ENCODE data around the gene PTPN14.

Gene PTPN14

DNA sequence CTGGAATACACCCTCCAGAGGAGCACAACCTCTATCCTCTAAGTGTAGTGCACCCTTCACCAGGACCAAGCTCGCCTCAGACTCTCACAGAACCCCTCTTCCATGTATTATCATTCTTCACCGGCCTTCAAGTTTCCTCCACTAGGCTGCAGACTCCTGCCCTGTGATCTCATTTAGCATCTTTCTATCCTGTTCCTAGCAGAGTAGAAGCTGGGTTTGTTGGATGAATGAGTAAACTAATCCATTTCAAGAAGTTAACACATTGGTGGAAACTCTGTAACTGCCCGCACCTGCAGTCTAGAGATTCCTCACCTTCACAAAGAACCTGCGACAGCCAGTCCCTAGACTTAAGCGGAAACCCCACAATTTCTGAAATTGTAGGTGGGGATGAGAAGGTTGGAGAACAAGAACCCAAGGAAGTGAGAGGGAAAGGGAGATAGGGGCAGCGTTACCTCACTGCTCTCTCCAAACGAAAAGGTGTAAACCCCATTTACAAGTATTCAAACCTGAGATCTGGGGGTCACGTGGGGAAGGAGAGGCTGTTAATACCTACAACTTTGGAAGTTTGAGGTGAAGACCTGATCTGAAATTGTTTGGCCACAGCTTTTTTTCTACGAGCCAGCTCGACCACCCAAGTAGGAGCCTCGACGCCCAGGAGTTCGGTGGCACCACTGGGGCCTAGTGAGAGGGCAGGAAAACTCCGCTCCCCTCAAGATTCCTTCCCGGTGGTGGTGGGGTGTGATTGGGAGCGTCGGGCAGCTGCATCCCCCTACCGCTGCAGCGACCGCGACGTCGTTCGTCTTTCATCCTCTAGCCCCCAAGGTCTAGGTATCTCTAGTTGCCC lies 1.2 kb downstream of the PTPN14 start:
- Histone ChIP-seq H2AFZ (ENCODE audit: low read depth, low read length) (no peak overlapping the region), H3K79me2 (ENCODE audit: low read length) (no peaks in the 10 kb centered on the region), H3K9me3 (ENCODE audit: insufficient read depth, low read length) (no peaks in the 10 kb centered on the region), H3K36me3 (replicated peaks; ENCODE audit: low read depth, low read length) (no peaks in the 10 kb centered on the region), H3K9ac (ENCODE audit: low read length) (no peak overlapping the region), H3K4me3 (ENCODE audit: low read length) (no peak overlapping the region), H3K4me1 (ENCODE audit: low read length) (peaks cover 6% of the 10 kb centered on the region; the same call in 1 of the 2 replicates), H3K27me3 (ENCODE audit: low read depth, low read length) (peaks cover 14% of the 10 kb centered on the region; the same call in 1 of the 2 replicates), H4K20me1 (ENCODE audit: insufficient read depth, low read length) (no peaks in the 10 kb centered on the region), H3K4me2 (ENCODE audit: low read length) (no peak overlapping the region), H3K27ac (ENCODE audit: low read length) (no peak overlapping the region)
- TF ChIP-seq, protein P1, sequence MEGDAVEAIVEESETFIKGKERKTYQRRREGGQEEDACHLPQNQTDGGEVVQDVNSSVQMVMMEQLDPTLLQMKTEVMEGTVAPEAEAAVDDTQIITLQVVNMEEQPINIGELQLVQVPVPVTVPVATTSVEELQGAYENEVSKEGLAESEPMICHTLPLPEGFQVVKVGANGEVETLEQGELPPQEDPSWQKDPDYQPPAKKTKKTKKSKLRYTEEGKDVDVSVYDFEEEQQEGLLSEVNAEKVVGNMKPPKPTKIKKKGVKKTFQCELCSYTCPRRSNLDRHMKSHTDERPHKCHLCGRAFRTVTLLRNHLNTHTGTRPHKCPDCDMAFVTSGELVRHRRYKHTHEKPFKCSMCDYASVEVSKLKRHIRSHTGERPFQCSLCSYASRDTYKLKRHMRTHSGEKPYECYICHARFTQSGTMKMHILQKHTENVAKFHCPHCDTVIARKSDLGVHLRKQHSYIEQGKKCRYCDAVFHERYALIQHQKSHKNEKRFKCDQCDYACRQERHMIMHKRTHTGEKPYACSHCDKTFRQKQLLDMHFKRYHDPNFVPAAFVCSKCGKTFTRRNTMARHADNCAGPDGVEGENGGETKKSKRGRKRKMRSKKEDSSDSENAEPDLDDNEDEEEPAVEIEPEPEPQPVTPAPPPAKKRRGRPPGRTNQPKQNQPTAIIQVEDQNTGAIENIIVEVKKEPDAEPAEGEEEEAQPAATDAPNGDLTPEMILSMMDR (IDR thresholded peaks at IDR 0.05; ENCODE audit: low read depth, low read length) = no peak
- no peak for TF ChIP-seq EZH2phosphoT487 (IDR thresholded peaks at IDR 0.05; ENCODE audit: low read depth)

GRCh38 chr1:214549604-214550003 lies 1.8 kb downstream of the PTPN14 start:
- TF ChIP-seq, protein P1 (IDR thresholded peaks at IDR 0.05; ENCODE audit: low read depth, low read length) = no peak
- no peak for TF ChIP-seq EZH2phosphoT487 (IDR thresholded peaks at IDR 0.05; ENCODE audit: low read depth)
- no peak overlapping the region for H3K27ac ChIP-seq (ENCODE audit: low read length)
- peaks cover 14% of the 10 kb centered on the region; the same call in 1 of the 2 replicates for H3K27me3 ChIP-seq (ENCODE audit: low read depth, low read length)
- no peak overlapping the region for H3K4me3 ChIP-seq (ENCODE audit: low read length)
- H3K4me2 ChIP-seq (ENCODE audit: low read length) = no peak overlapping the region
- no peak overlapping the region for H2AFZ ChIP-seq (ENCODE audit: low read depth, low read length)
- no peaks in the 10 kb centered on the region for H3K36me3 ChIP-seq (replicated peaks; ENCODE audit: low read depth, low read length)
- H3K4me1 ChIP-seq (ENCODE audit: low read length) = no peaks in the 10 kb centered on the region
- H3K9ac ChIP-seq (ENCODE audit: low read length) = no peak overlapping the region
- H3K9me3 ChIP-seq (ENCODE audit: insufficient read depth, low read length) = no peaks in the 10 kb centered on the region
- H3K79me2 ChIP-seq (ENCODE audit: low read length) = no peaks in the 10 kb centered on the region
- H4K20me1 ChIP-seq (ENCODE audit: insufficient read depth, low read length) = no peaks in the 10 kb centered on the region

- H3K4me1 ChIP-seq (ENCODE audit: low read length) = no peaks in the 10 kb centered on the region
- H3K4me3 ChIP-seq (ENCODE audit: low read length) = no peak overlapping the region
- no peak overlapping the region for H3K4me2 ChIP-seq (ENCODE audit: low read length)
- H3K9ac ChIP-seq (ENCODE audit: low read length) = no peak overlapping the region
- peaks cover 14% of the 10 kb centered on the region; the same call in 1 of the 2 replicates for H3K27me3 ChIP-seq (ENCODE audit: low read depth, low read length)
- H3K36me3 ChIP-seq (replicated peaks; ENCODE audit: low read depth, low read length) = no peaks in the 10 kb centered on the region
- H3K79me2 ChIP-seq (ENCODE audit: low read length) = no peaks in the 10 kb centered on the region
- no peak overlapping the region for H3K27ac ChIP-seq (ENCODE audit: low read length)
- no peaks in the 10 kb centered on the region for H3K9me3 ChIP-seq (ENCODE audit: insufficient read depth, low read length)
- TF ChIP-seq, protein P1 (IDR thresholded peaks at IDR 0.05; ENCODE audit: low read depth, low read length) = no peak
- TF ChIP-seq EZH2phosphoT487 (IDR thresholded peaks at IDR 0.05; ENCODE audit: low read depth) = no peak
- H2AFZ ChIP-seq (ENCODE audit: low read depth, low read length) = no peak overlapping the region
- H4K20me1 ChIP-seq (ENCODE audit: insufficient read depth, low read length) = no peaks in the 10 kb centered on the region
Observed at GRCh38 chr1:214548988-214549387, 2.4 kb downstream of the PTPN14 start.

GRCh38 chr1:214548271-214548670 lies 3.1 kb downstream of the PTPN14 start:
- no peak overlapping the region for H2AFZ ChIP-seq (ENCODE audit: low read depth, low read length)
- no peaks in the 10 kb centered on the region for H3K79me2 ChIP-seq (ENCODE audit: low read length)
- H3K36me3 ChIP-seq (replicated peaks; ENCODE audit: low read depth, low read length) = no peaks in the 10 kb centered on the region
- no peaks in the 10 kb centered on the region for H3K9me3 ChIP-seq (ENCODE audit: insufficient read depth, low read length)
- no peaks in the 10 kb centered on the region for H3K4me1 ChIP-seq (ENCODE audit: low read length)
- H4K20me1 ChIP-seq (ENCODE audit: insufficient read depth, low read length) = no peaks in the 10 kb centered on the region
- no peak for TF ChIP-seq EZH2phosphoT487 (IDR thresholded peaks at IDR 0.05; ENCODE audit: low read depth)
- TF ChIP-seq, protein P1 (IDR thresholded peaks at IDR 0.05; ENCODE audit: low read depth, low read length) = no peak
- H3K4me2 ChIP-seq (ENCODE audit: low read length) = no peak overlapping the region
- no peak overlapping the region for H3K4me3 ChIP-seq (ENCODE audit: low read length)
- H3K27ac ChIP-seq (ENCODE audit: low read length) = no peak overlapping the region
- H3K27me3 ChIP-seq (ENCODE audit: low read depth, low read length) = peaks cover 14% of the 10 kb centered on the region; the same call in 1 of the 2 replicates
- no peak overlapping the region for H3K9ac ChIP-seq (ENCODE audit: low read length)
